HG03097 (cell line): ENCODE measurements around the gene KIAA0232.
"Not testable (repeated sequence)": the region's sequence is repeated elsewhere in the genome, so short reads cannot be mapped to it uniquely, and the experiment has no call there.

ENCODE experiments used
- ATAC-seq: cut with Tn5 transposase; IDR thresholded peaks from one replicate; pipeline ENCODE4 v1.9.1; 2021; ENCODE audit not compliant: unreplicated experiment, low FRiP score

Gene KIAA0232

GRCh38 chr4:6875431-6875831 lies 92.9 kb downstream of the KIAA0232 start:
- no peak for ATAC-seq

- no peak for ATAC-seq
Observed at GRCh38 chr4:6876440-6876839, 93.9 kb downstream of the KIAA0232 start.

GRCh38 chr4:6877067-6877466 lies 94.5 kb downstream of the KIAA0232 start:
- ATAC-seq, result no peak

- ATAC-seq, result no peak
Observed at GRCh38 chr4:6878451-6879059, 96.0 kb downstream of the KIAA0232 start.

GRCh38 chr4:6880691-6881090 lies 98.2 kb downstream of the KIAA0232 start:
- no peak for ATAC-seq

- ATAC-seq, result no peak
Observed at GRCh38 chr4:6881908-6882307, 99.4 kb downstream of the KIAA0232 start.

GRCh38 chr4:6884341-6884870 lies 101.9 kb downstream of the KIAA0232 start:
- ATAC-seq, result no peak

- no peak for ATAC-seq
Observed at GRCh38 chr4:6885953-6886557, 103.5 kb downstream of the KIAA0232 start.

GRCh38 chr4:6886886-6887285 lies 104.4 kb downstream of the KIAA0232 start:
- no peak for ATAC-seq

- ATAC-seq, result no peak
Observed at GRCh38 chr4:6887591-6888371, 105.3 kb downstream of the KIAA0232 start.

- ATAC-seq, result no peak
Observed at GRCh38 chr4:6888506-6889071, 106.1 kb downstream of the KIAA0232 start.

GRCh38 chr4:6889101-6889735 lies 106.7 kb downstream of the KIAA0232 start:
- ATAC-seq, result no peak

- no peak for ATAC-seq
Observed at GRCh38 chr4:6889736-6890324, 107.3 kb downstream of the KIAA0232 start.

- ATAC-seq, result no peak
Observed at GRCh38 chr4:6890358-6890757, 107.8 kb downstream of the KIAA0232 start.

GRCh38 chr4:6890971-6891370 lies 108.4 kb downstream of the KIAA0232 start:
- not testable (repeated sequence) for ATAC-seq

- no peak for ATAC-seq
Observed at GRCh38 chr4:6891436-6892170, 109.1 kb downstream of the KIAA0232 start.

- ATAC-seq, result no peak
Observed at GRCh38 chr4:6892190-6892908, 109.8 kb downstream of the KIAA0232 start.

GRCh38 chr4:6892909-6893202 lies 110.3 kb downstream of the KIAA0232 start:
- ATAC-seq, result no peak

GRCh38 chr4:6893449-6894085 lies 111.0 kb downstream of the KIAA0232 start:
- no peak for ATAC-seq
